SK-N-SH (cell line): ENCODE data around the gene MMP2. TPM values are rescaled to one million over a fixed set of nuclear protein-coding genes. Genes with fewer than 3 reads are reported as not detected.

Experiments used
- CHD2 ChIP-seq: fragments of 150-350 bp; IDR thresholded peaks from 2 replicates; pipeline ENCODE4 v1.6.1; 2018; ENCODE audit warnings: low read length; ENCODE audit not compliant: partially characterized antibody
- EP300 ChIP-seq, 2 experiments: IDR thresholded peaks; 2 replicates each; pipeline versions ENCODE4 v1.4.0 to v1.6.1; 2012; ENCODE audit warnings: borderline replicate concordance in 1 of 2, low read depth in 1 of 2, low read length in 1 of 2
- GATA2 ChIP-seq: sonication (generic); formaldehyde crosslinking; IDR thresholded peaks from 2 replicates; pipeline ENCODE4 v1.5.0; 2020; ENCODE audit warnings: mild to moderate bottlenecking, missing genetic modification reagents
- IRF3 ChIP-seq: fragments of 150-350 bp; IDR thresholded peaks from 2 replicates; pipeline ENCODE4 v1.6.1; 2016; ENCODE audit warnings: mild to moderate bottlenecking, low read depth, low read length
- JUND ChIP-seq: IDR thresholded peaks from 2 replicates; pipeline ENCODE4 v1.4.0; 2012
- MAX ChIP-seq: IDR thresholded peaks from 2 replicates; pipeline ENCODE4 v1.4.0; 2012; ENCODE audit warnings: low read depth
- NFIC ChIP-seq: IDR thresholded peaks from 2 replicates; pipeline ENCODE4 v1.4.0; 2012; ENCODE audit warnings: borderline replicate concordance
- PBX3 ChIP-seq: IDR thresholded peaks from 2 replicates; pipeline ENCODE4; 2012
- RAD21 ChIP-seq: IDR thresholded peaks from 2 replicates; pipeline ENCODE4 v1.6.1; 2012; ENCODE audit warnings: mild to moderate bottlenecking, low read length
- REST ChIP-seq: IDR thresholded peaks from 2 replicates; pipeline ENCODE4 v1.6.1; 2012; ENCODE audit warnings: mild to moderate bottlenecking, low read depth, low read length, moderate library complexity
- TEAD4 ChIP-seq: IDR thresholded peaks from 2 replicates; pipeline ENCODE4 v1.4.0; 2012; ENCODE audit warnings: mild to moderate bottlenecking, borderline replicate concordance; ENCODE audit not compliant: insufficient read depth
- USF2 ChIP-seq: fragments of 150-350 bp; IDR thresholded peaks from 2 replicates; pipeline ENCODE4 v1.6.1; 2017; ENCODE audit warnings: antibody characterized with exemption, low read length, low read depth, borderline replicate concordance
- YY1 ChIP-seq: IDR thresholded peaks from 2 replicates; pipeline ENCODE4 v1.4.0; 2012; ENCODE audit warnings: low read depth, mild to moderate bottlenecking
- polyA plus RNA-seq, 3 experiments: library from polyadenylated mRNA; depleted of rRNA; stranded (reverse); fragments of >200 nt; gene quantifications; 2 replicates each; pipeline ENCODE4 v1.2.3, GENCODE V29; 2012

Gene MMP2
- polyA plus RNA-seq, 1 of the 3 experiments (the other 2 are of a cell fraction) = 1,101 TPM

GRCh38 chr16:55470533-55471371 lies 8.2 kb upstream of the MMP2 start (continued):
- TF ChIP-seq REST (no peak), NFIC (peak; percentile 40; the same call in 1 of the 2 replicates), RAD21 (no peak), IRF3 (no peak), GATA2 (CRISPR knock-in tag) (no peak), YY1 (no peak), USF2 (no peak), TEAD4 (no peak), JUND (no peak), PBX3 (0 out of 2 replicates have a peak, but pooled peaks have one; percentile 9), MAX (peak; percentile 13; the same call in 1 of the 2 replicates), EP300 (IDR thresholded peaks at IDR 0.05; ENCODE audit: borderline replicate concordance in 1 of 2, low read depth in 1 of 2, low read length in 1 of 2) (no peak; a peak in 1 of 4 replicates), CHD2 (no peak)
